RWPE2 (cell line): ENCODE data around the gene C16orf90.

Experiments
- ATAC-seq: fragments of 200-7000 bp; cut with Tn5 transposase; 3 replicates; pipeline ENCODE4 v1.9.1; 2021; ENCODE audit warnings: low read depth
- DNase-seq: peaks from one replicate; pipeline ENCODE4 v3.0.0-alpha.2; 2020; ENCODE audit warnings: low spot score
- H3K27ac ChIP-seq: fragments of 450-650 bp; 2 replicates; pipeline ENCODE4 v1.5.1; 2017; ENCODE audit warnings: mild to moderate bottlenecking; ENCODE audit not compliant: poor library complexity, severe bottlenecking
- H3K27me3 ChIP-seq: fragments of 250-450 bp; sonication (Bioruptor Pico); 2 replicates; pipeline ENCODE4 v1.5.1; 2021; ENCODE audit warnings: mild to moderate bottlenecking, moderate library complexity; ENCODE audit not compliant: insufficient read depth, poor library complexity, severe bottlenecking
- H3K36me3 ChIP-seq: fragments of 250-450 bp; sonication (Bioruptor Pico); 2 replicates; pipeline ENCODE4 v1.5.1; 2020; ENCODE audit warnings: low read depth, mild to moderate bottlenecking, moderate library complexity
- H3K4me1 ChIP-seq: fragments of 250-450 bp; sonication (Bioruptor Pico); 2 replicates; pipeline ENCODE4 v1.5.1; 2021; ENCODE audit warnings: mild to moderate bottlenecking, moderate library complexity; ENCODE audit not compliant: insufficient read depth, poor library complexity, severe bottlenecking
- H3K4me3 ChIP-seq: fragments of 250-450 bp; sonication (Bioruptor Pico); 2 replicates; pipeline ENCODE4 v1.5.1; 2021; ENCODE audit warnings: mild to moderate bottlenecking, moderate library complexity; ENCODE audit not compliant: severe bottlenecking
- H3K9me3 ChIP-seq: fragments of 250-450 bp; sonication (Bioruptor Pico); 2 replicates; pipeline ENCODE4 v1.5.1; 2021; ENCODE audit warnings: mild to moderate bottlenecking, moderate library complexity; ENCODE audit not compliant: severe bottlenecking
- TF ChIP-seq, protein P1 (sequence below): fragments of 450-650 bp; IDR thresholded peaks from one replicate; pipeline ENCODE4 v1.5.1; 2017; ENCODE audit warnings: mild to moderate bottlenecking, moderate library complexity; ENCODE audit not compliant: poor library complexity, severe bottlenecking

C16orf90 gene

DNA sequence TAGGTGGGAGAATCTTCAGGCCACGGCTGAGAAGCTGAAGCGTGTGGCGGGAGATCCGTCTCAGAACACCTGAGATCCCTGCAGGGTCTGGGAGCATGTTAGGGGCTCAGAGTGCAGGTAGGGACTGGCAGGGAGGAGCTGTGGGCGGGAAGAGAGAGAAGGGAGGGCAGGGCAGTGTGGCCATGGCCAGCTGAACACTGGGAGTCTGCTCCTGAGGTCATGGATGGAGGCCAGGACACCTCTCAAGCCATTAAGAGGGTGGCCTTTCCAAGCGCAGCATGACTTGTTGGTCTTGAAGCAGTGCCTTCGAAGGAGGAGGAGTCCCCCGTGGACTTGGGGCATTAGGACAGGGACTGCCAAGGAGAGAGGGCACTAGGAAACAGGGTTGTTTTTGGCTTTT lies 28.1 kb downstream of the C16orf90 start:
- TF ChIP-seq, protein P1, sequence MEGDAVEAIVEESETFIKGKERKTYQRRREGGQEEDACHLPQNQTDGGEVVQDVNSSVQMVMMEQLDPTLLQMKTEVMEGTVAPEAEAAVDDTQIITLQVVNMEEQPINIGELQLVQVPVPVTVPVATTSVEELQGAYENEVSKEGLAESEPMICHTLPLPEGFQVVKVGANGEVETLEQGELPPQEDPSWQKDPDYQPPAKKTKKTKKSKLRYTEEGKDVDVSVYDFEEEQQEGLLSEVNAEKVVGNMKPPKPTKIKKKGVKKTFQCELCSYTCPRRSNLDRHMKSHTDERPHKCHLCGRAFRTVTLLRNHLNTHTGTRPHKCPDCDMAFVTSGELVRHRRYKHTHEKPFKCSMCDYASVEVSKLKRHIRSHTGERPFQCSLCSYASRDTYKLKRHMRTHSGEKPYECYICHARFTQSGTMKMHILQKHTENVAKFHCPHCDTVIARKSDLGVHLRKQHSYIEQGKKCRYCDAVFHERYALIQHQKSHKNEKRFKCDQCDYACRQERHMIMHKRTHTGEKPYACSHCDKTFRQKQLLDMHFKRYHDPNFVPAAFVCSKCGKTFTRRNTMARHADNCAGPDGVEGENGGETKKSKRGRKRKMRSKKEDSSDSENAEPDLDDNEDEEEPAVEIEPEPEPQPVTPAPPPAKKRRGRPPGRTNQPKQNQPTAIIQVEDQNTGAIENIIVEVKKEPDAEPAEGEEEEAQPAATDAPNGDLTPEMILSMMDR: no peak
- Histone ChIP-seq H3K9me3 (no peaks in the 10 kb centered on the region), H3K4me1 (no peaks in the 10 kb centered on the region), H3K27me3 (no peaks in the 10 kb centered on the region), H3K27ac (no peak overlapping the region), H3K4me3 (no peak overlapping the region), H3K36me3 (no peaks in the 10 kb centered on the region; the same call in 1 of the 2 replicates)
- ATAC-seq: no peak
- DNase-seq: no peak

DNA sequence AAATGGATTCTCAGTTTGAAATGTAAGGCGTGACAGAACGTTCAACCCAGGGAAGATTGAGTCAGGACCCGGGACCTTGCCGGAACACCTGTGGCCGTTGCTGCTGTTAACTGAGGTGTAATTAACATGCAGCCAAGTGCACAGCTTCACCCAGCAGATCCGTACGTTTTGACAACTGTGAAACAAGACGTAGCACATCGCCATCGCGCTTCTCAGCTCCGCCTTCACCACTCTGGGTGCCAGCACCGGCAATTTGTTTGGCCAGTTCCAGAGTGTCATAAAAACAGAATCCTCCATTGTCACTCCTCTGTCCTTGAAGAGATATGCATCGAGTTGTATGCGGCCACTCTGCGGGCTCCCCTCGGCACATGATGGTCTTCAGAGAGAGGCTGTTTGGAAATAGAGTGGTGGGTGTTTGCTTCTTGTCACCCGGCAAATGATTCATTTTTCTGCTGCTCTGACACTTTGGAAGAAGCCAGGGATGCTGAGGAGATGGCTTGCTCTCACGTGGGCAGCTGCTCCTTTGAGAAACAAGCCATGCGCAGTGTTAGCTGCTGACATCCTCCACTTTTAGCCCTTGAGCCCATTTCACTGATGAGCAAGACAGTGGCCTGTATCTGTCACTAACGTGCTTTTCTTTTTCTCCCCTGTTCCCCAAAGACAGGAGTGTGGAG lies 29.2 kb downstream of the C16orf90 start:
- TF ChIP-seq, protein P1: no peak
- Histone ChIP-seq H3K27ac (no peak overlapping the region), H3K4me3 (no peak overlapping the region), H3K4me1 (no peaks in the 10 kb centered on the region), H3K27me3 (no peaks in the 10 kb centered on the region), H3K36me3 (no peaks in the 10 kb centered on the region; the same call in 1 of the 2 replicates), H3K9me3 (no peaks in the 10 kb centered on the region)
- no peak for ATAC-seq
- DNase-seq: no peak

DNA sequence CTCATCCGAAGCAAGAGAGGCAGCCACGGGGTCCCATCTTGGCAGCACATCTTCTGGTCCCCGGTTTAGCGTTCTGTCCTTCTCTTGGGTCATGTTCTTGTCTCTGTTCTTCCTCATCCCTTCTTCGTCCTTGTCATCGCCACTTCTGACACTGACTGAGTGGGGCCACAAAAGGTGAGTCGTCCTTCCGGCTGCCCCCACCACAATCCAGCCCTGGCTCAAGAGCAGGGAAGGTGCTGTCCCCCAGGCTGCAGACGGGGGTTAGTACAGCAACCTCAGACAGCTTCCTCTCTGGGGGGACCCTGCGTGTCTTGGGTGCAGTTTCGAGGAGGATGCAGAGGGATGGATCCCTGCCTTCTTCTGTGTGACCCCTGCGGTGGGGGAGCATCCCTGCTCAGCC lies 30.0 kb downstream of the C16orf90 start:
- Histone ChIP-seq H3K36me3 (no peaks in the 10 kb centered on the region; the same call in 1 of the 2 replicates), H3K4me3 (no peak overlapping the region), H3K9me3 (no peaks in the 10 kb centered on the region), H3K27ac (no peak overlapping the region), H3K4me1 (no peaks in the 10 kb centered on the region), H3K27me3 (no peaks in the 10 kb centered on the region)
- TF ChIP-seq, protein P1: no peak
- DNase-seq: no peak
- no peak for ATAC-seq

DNA sequence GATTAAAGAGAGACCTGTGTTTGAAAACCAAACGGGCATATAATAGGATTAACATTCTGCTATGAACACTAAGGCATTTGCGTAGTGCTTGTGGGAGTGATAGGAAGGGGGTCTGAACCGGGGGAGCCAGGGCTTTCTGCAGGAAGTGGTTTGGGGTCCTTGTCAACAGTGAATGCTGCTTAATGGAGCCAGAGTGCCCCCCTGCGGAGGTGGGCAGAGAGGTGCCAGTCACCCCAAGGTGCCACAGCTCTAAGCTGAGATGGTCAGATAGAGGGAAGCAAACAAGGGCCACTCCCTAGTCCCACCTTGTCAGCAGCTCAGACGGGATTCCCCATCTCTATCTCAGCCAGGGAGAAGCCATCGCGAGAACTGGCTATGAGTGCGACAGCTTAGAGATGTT lies 34.1 kb downstream of the C16orf90 start:
- Histone ChIP-seq H3K4me3 (no peak overlapping the region), H3K9me3 (no peaks in the 10 kb centered on the region), H3K27ac (no peak overlapping the region), H3K27me3 (no peaks in the 10 kb centered on the region), H3K4me1 (peaks cover 6% of the 10 kb centered on the region), H3K36me3 (no peaks in the 10 kb centered on the region; the same call in 1 of the 2 replicates)
- ATAC-seq (no peak), DNase-seq (no peak)
- TF ChIP-seq, protein P1: no peak

DNA sequence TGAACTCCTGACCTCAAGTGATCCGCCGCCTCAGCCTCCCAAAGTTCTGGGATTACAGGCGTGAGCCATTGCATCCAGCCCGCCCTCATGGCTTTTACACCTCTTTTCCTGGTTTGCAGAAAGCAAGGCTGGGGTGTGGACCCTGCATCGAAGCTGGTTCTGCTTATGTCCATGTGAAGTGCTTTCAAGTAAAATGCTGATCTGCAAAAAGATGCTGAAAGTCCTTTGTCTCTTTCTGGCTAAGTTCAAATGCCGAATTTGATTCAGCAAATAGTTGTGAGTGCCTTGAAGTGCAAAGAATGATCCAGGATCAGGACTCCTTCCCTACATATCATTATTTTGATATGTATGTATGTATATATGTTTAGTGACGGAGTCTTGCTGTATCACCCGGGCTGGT lies 34.7 kb downstream of the C16orf90 start:
- Histone ChIP-seq H3K9me3 (no peaks in the 10 kb centered on the region), H3K36me3 (no peaks in the 10 kb centered on the region; the same call in 1 of the 2 replicates), H3K4me1 (peaks cover 6% of the 10 kb centered on the region), H3K4me3 (no peak overlapping the region), H3K27me3 (no peaks in the 10 kb centered on the region), H3K27ac (no peak overlapping the region)
- TF ChIP-seq, protein P1: no peak
- DNase-seq: no peak
- ATAC-seq: no peak
